Activated naive CD8-positive, alpha-beta T cell (primary cell): ENCODE results near the gene PTGIR.

Source experiments
- H3K27ac Mint-ChIP-seq: one replicate; pipeline ENCODE4 v1.8.0; 2021; ENCODE audit warnings: mixed read lengths
- H3K27me3 Mint-ChIP-seq: one replicate; pipeline ENCODE4 v1.8.0; 2021; ENCODE audit warnings: mixed read lengths
- H3K36me3 Mint-ChIP-seq: one replicate; pipeline ENCODE4 v1.8.0; 2021; ENCODE audit warnings: mixed read lengths
- H3K4me1 Mint-ChIP-seq: one replicate; pipeline ENCODE4 v1.8.0; 2021; ENCODE audit warnings: low read depth, mixed read lengths
- H3K4me3 Mint-ChIP-seq: one replicate; pipeline ENCODE4 v1.8.0; 2021; ENCODE audit warnings: mild to moderate bottlenecking, mixed read lengths
- H3K9me3 Mint-ChIP-seq: one replicate; pipeline ENCODE4 v1.8.0; 2021; ENCODE audit warnings: low read depth, mixed read lengths

The PTGIR gene

DNA sequence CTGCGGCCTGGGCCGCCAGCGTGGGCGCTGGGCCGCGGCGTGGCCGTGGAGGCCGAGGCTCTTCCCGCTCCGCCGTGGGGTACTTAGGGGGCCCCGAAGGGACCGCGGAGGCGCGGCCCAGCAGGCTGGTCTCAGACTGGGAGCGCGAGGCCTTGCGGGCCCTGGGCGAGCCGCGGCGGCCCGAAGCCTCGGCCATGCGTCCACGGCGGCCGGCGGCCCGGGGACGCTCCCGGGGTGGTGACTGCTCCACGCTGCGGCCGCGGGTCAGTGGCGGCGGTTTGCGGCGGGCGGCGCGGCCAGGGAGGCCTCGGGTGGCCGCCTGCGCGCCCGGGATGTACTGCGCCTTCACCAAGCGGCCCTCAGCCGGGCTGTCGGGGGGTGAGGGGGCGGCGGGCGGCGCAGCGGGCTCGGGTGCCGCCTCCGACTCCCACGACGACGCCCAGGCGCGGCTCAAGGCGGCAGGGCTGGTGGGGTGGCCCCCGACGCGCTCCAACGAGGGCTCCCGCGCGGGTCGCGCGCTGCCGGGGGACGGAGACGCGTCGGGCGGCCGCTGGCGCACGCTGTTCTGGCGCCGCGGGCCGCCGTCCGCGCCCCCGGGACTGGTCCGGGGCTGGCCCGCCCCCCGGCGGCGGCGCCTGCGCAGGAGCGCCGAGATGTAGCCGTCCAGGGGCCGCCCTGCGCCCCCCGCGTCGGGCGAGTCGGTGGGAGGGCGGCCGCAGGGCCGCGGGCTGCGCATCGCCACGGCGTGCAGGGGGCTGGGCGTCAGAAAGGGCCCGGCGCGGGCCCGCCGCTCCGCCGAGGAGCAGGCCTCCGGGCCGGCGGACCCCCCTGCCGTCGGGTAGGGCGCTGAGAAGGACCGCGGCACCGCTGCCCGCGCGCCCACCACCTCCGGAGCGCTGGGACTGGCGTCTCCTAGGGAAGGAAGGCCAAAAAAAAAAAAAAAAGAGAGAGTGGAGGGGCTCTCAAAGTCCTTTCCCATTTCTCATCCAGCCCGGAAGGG is 24.4 kb upstream of the PTGIR start:
- H3K4me1 Mint-ChIP-seq = peaks cover 9% of the 10 kb centered on the region
- H3K4me3 Mint-ChIP-seq = peak overlapping the region; percentile 38
- peaks cover 23% of the 10 kb centered on the region for H3K27me3 Mint-ChIP-seq
- H3K9me3 Mint-ChIP-seq = no peaks in the 10 kb centered on the region
- no peak overlapping the region for H3K27ac Mint-ChIP-seq
- H3K36me3 Mint-ChIP-seq = peaks cover 2% of the 10 kb centered on the region

- Mint-ChIP-seq H3K36me3 (peaks cover 2% of the 10 kb centered on the region), H3K27me3 (peaks cover 23% of the 10 kb centered on the region), H3K27ac (no peak overlapping the region), H3K4me3 (peak overlapping the region; percentile 53), H3K9me3 (no peaks in the 10 kb centered on the region), H3K4me1 (peaks cover 9% of the 10 kb centered on the region)
These were observed 23.4 kb upstream of the PTGIR start for GRCh38 chr19:46648060-46648960.

DNA sequence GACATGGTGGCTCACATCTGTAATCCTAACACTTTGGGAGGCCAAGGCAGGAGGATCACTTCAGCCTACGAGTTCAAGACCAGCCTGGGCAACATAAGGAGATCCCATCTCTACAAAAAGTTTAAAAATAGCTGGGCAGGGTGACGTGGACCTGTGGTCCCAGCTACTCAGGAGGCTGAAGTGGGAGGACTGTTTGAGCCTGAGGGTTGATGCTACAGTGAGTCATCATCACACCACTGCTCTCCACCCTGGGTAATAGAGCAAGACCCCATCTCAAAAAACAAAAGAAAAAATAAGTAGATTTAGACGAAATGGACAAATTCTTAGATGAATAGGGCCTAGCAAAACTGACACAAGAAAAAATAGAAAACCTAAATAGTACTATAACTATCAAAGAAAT is 21.5 kb upstream of the PTGIR start:
- Mint-ChIP-seq H3K4me3 (no peak overlapping the region), H3K9me3 (no peaks in the 10 kb centered on the region), H3K27me3 (peaks cover 19% of the 10 kb centered on the region), H3K36me3 (peaks cover 2% of the 10 kb centered on the region), H3K4me1 (peaks cover 9% of the 10 kb centered on the region), H3K27ac (no peak overlapping the region)

GRCh38 chr19:46644720-46645119 is 19.8 kb upstream of the PTGIR start:
- peaks cover 9% of the 10 kb centered on the region for H3K4me1 Mint-ChIP-seq
- H3K9me3 Mint-ChIP-seq = no peaks in the 10 kb centered on the region
- H3K27me3 Mint-ChIP-seq = peaks cover 10% of the 10 kb centered on the region
- H3K27ac Mint-ChIP-seq = no peak overlapping the region
- H3K4me3 Mint-ChIP-seq = no peak overlapping the region
- peaks cover 2% of the 10 kb centered on the region for H3K36me3 Mint-ChIP-seq

DNA sequence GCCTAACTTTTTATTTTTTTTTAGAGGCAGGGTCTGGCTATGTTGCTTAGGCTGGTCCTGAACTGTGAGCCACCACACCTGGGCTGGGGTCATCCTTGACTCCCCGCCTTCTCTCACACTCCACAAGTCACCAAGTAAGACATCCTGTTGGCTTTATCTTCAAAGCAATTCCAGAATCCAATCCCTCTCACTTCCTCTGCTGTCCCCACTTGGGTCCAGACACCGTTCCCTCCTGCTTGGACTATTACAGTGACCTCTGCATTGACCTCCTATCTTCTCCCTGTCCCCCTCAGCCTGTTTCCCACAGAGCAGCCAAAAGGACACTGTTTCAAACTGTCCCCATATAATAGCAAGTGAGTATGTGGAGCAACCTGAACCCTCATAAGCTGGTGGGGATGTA is 15.8 kb upstream of the PTGIR start:
- Mint-ChIP-seq H3K4me1 (peaks cover 6% of the 10 kb centered on the region), H3K4me3 (peak overlapping the region; percentile 59), H3K9me3 (no peaks in the 10 kb centered on the region), H3K27ac (no peak overlapping the region), H3K27me3 (peaks cover under 1% of the 10 kb centered on the region), H3K36me3 (peaks cover under 1% of the 10 kb centered on the region)

GRCh38 chr19:46639358-46640182 is 14.7 kb upstream of the PTGIR start:
- Mint-ChIP-seq H3K27ac (no peak overlapping the region), H3K4me3 (no peak overlapping the region), H3K36me3 (no peaks in the 10 kb centered on the region), H3K4me1 (peaks cover 10% of the 10 kb centered on the region), H3K27me3 (no peaks in the 10 kb centered on the region), H3K9me3 (no peaks in the 10 kb centered on the region)

DNA sequence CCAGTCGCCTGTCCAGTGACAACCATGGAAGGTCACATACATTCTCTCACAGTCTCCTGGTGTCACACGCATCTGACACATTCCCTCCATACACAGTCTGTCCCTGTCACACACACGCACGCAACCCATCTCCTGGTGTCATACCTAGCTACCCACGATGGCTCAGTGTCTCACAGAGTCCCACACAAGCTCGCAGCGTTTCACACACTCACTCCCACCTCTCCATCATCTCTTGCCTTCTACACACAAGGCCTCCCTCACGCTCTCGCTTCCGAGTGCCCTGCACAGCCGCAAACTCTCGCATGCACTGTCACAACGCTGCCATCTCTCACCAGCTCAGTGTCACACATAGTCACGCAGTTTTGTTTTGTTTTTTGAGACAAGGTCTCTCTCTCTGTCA is 12.3 kb upstream of the PTGIR start:
- no peak overlapping the region for H3K4me3 Mint-ChIP-seq
- no peak overlapping the region for H3K27ac Mint-ChIP-seq

DNA sequence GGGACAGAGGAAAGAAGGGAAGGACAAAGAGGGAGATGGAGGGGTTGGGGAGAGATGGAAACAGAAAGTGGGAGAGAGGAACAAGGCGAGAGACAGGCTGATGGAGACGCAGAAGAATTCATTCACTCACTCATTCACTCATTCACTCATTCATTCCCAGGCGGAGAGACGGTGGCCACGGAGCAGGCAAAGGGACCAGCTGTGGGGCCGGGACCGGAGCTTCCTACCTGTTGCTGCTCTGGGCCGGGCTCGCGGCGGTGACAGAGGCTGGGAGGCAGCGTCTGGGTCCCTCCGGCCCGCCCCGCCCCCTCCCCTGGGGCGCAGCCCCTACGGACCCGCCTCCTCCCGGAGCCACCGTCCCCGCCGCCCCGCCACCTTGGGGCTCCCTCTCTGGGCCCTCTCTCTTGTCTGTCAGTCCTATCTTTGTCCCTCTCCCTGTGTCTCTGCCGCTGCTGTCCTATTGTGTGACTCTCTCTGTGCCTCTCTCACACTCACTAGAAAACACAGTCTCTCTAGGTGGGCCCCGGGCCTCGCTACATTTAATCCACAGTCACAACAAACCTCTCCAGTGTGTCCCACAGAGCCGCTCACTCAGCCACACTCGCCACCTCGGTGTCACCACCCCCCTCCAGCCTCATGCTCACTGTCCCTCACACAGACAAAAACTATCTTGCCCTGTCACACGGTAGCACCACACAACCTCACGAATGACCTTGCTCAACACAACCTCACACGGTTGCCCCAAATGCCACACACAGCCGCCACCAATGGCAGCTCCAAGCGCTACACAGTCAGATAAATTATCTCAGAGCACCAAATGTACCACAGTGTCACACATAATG is 11.3 kb upstream of the PTGIR start, which contains the start of gene GNG8:
TSS of gene GNG8 (minus strand) at position 283 of the 842 bp plus-strand sequence. CDS start 1,520 bp downstream, outside the sequence.
- Mint-ChIP-seq H3K4me1 (peaks cover 22% of the 10 kb centered on the region), H3K4me3 (peak within 1 kb of the TSS; percentile 74), H3K36me3 (no peaks in the 10 kb centered on the region), H3K27ac (no peak within 1 kb of the TSS), H3K27me3 (no peaks in the 10 kb centered on the region), H3K9me3 (no peaks in the 10 kb centered on the region)

More for the DNA sequence above, 12.3 kb upstream of the PTGIR start:
- H3K36me3 Mint-ChIP-seq = no peaks in the 10 kb centered on the region
- H3K9me3 Mint-ChIP-seq = no peaks in the 10 kb centered on the region
- peaks cover 22% of the 10 kb centered on the region for H3K4me1 Mint-ChIP-seq
- no peaks in the 10 kb centered on the region for H3K27me3 Mint-ChIP-seq

DNA sequence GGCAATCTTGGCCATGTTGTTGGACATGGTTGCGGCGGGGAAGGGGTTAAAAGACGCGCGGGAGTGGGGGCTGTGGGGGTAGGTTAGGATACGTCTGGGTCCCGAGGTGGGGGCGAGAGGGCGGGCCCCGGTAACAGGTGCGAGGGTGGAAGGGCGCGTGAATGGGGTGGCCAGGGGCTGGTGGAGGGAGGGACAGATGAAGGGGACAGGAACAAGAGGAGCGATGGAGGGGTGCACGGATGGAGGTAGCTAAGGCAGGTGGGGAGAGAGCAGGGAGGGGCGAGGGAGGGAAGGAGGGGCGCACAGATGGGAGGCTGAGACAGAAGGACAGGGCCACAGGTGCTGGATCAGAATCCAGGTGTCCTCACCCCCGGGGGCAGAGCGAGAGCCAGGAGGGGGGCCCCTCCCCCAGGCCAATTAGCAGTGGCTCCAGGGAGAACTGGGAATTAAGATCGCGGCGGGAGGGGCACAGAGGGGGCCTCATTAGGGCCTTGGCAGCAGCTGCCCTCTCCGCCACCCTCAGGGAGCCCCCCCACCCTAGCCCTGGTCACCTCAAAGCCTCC is 9.8 kb upstream of the PTGIR start:
- no peaks in the 10 kb centered on the region for H3K36me3 Mint-ChIP-seq
- H3K4me3 Mint-ChIP-seq = peak overlapping the region; percentile 40
- H3K27me3 Mint-ChIP-seq = no peaks in the 10 kb centered on the region
- H3K9me3 Mint-ChIP-seq = no peaks in the 10 kb centered on the region
- H3K4me1 Mint-ChIP-seq = peaks cover 19% of the 10 kb centered on the region
- no peak overlapping the region for H3K27ac Mint-ChIP-seq

DNA sequence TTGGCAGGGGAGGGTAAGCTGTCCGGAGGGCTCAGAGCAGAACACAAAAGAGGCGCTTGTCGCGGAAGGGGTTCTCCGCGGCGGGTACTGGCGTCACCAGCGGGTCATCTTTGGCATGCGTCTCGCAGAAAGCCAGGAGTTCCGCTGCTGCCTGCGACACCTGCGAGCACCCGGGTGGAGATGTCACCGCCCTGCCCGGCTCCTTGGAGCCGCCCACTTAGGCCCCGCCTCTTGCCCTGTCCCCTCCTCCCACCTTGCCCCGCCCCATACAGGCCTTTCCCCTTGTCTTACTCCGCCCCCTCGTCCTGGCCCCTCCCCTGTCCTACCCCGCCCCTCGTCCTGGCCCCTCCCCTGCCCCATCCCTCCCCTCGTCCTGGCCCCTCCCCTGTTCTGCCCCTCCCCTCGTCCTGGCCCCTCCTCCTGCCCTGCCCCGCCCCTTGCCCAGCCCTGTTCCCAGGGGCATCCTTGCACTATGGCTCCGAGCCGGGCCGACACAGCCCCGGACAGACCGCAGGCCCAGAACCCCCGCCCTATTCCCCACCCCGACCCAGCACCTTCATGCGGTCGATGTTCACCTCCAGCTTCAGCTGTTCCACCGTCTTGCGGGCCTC is 9.3 kb upstream of the PTGIR start:
- Mint-ChIP-seq H3K4me3 (peak overlapping the region; percentile 86), H3K27me3 (no peaks in the 10 kb centered on the region), H3K36me3 (no peaks in the 10 kb centered on the region), H3K9me3 (no peaks in the 10 kb centered on the region), H3K4me1 (peaks cover 18% of the 10 kb centered on the region), H3K27ac (peak overlapping the region; percentile 19)

DNA sequence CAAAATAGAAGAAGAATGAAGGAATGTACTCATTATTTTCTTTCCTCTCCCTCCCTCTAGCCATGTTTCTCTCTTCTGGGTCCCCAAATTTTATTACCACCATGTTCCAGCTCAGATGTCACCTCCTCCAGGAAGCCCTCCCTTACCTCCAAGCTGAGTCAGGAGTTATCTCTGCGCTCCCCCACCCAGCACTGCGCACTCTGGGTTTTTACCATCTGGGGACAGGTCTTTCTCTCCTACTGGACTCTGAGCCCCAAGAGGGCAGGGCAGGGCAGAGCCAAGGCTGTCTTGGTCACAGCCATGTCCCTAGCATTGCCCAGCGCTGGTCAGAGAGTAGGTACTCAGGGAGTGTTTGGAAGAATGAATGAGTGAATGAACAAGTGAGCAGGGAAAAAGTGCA is 8.2 kb upstream of the PTGIR start:
- Mint-ChIP-seq H3K27ac (peak overlapping the region; percentile 61), H3K4me1 (peaks cover 22% of the 10 kb centered on the region), H3K27me3 (no peaks in the 10 kb centered on the region), H3K36me3 (no peaks in the 10 kb centered on the region), H3K4me3 (peak overlapping the region; percentile 86), H3K9me3 (no peaks in the 10 kb centered on the region)

DNA sequence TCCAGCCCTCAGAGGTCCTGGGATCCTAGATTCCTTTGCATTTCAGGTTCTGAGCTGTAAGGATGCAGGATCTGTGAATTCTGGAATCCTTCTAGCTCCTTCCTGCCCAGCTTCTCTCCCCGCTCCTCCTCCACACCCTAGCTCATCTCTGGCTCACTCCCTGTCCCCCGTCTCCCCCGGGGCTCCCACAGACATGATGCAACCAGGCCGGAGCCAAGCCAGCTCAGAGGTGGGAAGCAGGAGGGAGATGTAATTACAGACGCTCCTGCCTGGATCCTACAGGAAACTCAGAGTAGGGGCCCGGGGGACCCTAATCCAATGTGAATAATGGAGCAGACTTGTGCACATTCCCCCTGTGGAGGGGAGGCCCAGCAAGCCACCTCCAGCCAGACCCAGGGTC is 6.6 kb upstream of the PTGIR start:
- H3K9me3 Mint-ChIP-seq = no peaks in the 10 kb centered on the region
- no peak overlapping the region for H3K27ac Mint-ChIP-seq

GRCh38 chr19:46630586-46631205 is 5.8 kb upstream of the PTGIR start:
- Mint-ChIP-seq H3K4me1 (peaks cover 22% of the 10 kb centered on the region), H3K9me3 (no peaks in the 10 kb centered on the region), H3K27me3 (no peaks in the 10 kb centered on the region), H3K4me3 (no peak overlapping the region), H3K27ac (no peak overlapping the region), H3K36me3 (no peaks in the 10 kb centered on the region)

More for the DNA sequence above, 6.6 kb upstream of the PTGIR start:
- H3K4me3 Mint-ChIP-seq = no peak overlapping the region
- no peaks in the 10 kb centered on the region for H3K27me3 Mint-ChIP-seq
- no peaks in the 10 kb centered on the region for H3K36me3 Mint-ChIP-seq
- peaks cover 24% of the 10 kb centered on the region for H3K4me1 Mint-ChIP-seq
